RWPE2 (cell line): ENCODE data around the gene SEMA3A.

Experiments
- ATAC-seq: fragments of 200-7000 bp; cut with Tn5 transposase; 3 replicates; pipeline ENCODE4 v1.9.1; 2021; ENCODE audit warnings: low read depth
- DNase-seq: peaks from one replicate; pipeline ENCODE4 v3.0.0-alpha.2; 2020; ENCODE audit warnings: low spot score
- H3K27ac ChIP-seq: fragments of 450-650 bp; 2 replicates; pipeline ENCODE4 v1.5.1; 2017; ENCODE audit warnings: mild to moderate bottlenecking; ENCODE audit not compliant: poor library complexity, severe bottlenecking
- H3K27me3 ChIP-seq: fragments of 250-450 bp; sonication (Bioruptor Pico); 2 replicates; pipeline ENCODE4 v1.5.1; 2021; ENCODE audit warnings: mild to moderate bottlenecking, moderate library complexity; ENCODE audit not compliant: insufficient read depth, poor library complexity, severe bottlenecking
- H3K36me3 ChIP-seq: fragments of 250-450 bp; sonication (Bioruptor Pico); 2 replicates; pipeline ENCODE4 v1.5.1; 2020; ENCODE audit warnings: low read depth, mild to moderate bottlenecking, moderate library complexity
- H3K4me1 ChIP-seq: fragments of 250-450 bp; sonication (Bioruptor Pico); 2 replicates; pipeline ENCODE4 v1.5.1; 2021; ENCODE audit warnings: mild to moderate bottlenecking, moderate library complexity; ENCODE audit not compliant: insufficient read depth, poor library complexity, severe bottlenecking
- H3K4me3 ChIP-seq: fragments of 250-450 bp; sonication (Bioruptor Pico); 2 replicates; pipeline ENCODE4 v1.5.1; 2021; ENCODE audit warnings: mild to moderate bottlenecking, moderate library complexity; ENCODE audit not compliant: severe bottlenecking
- H3K9me3 ChIP-seq: fragments of 250-450 bp; sonication (Bioruptor Pico); 2 replicates; pipeline ENCODE4 v1.5.1; 2021; ENCODE audit warnings: mild to moderate bottlenecking, moderate library complexity; ENCODE audit not compliant: severe bottlenecking
- TF ChIP-seq, protein P1 (sequence below): fragments of 450-650 bp; IDR thresholded peaks from one replicate; pipeline ENCODE4 v1.5.1; 2017; ENCODE audit warnings: mild to moderate bottlenecking, moderate library complexity; ENCODE audit not compliant: poor library complexity, severe bottlenecking

The SEMA3A gene

DNA sequence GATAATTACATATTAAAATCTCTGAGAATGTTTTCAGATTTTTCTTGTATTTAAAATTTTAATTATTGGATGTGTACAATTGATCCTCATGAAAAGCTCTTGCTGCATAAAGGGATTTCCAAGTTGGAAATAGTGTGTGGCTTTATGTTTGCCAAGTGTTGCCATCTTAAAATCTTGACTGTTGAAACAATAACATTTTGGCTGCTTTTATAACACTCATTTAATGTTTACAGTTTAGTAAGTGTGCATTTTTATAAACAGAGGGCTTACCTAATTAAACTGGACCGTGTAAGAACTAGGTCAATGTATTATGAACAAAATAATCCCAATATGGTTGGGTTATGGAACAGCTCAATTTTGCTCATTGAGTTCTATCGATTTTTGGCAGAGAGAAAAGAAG lies 23.9 kb downstream of the SEMA3A start:
- peaks cover 3% of the 10 kb centered on the region for H3K9me3 ChIP-seq
- H3K36me3 ChIP-seq = no peaks in the 10 kb centered on the region
- H3K27me3 ChIP-seq = no peaks in the 10 kb centered on the region
- TF ChIP-seq, protein P1, sequence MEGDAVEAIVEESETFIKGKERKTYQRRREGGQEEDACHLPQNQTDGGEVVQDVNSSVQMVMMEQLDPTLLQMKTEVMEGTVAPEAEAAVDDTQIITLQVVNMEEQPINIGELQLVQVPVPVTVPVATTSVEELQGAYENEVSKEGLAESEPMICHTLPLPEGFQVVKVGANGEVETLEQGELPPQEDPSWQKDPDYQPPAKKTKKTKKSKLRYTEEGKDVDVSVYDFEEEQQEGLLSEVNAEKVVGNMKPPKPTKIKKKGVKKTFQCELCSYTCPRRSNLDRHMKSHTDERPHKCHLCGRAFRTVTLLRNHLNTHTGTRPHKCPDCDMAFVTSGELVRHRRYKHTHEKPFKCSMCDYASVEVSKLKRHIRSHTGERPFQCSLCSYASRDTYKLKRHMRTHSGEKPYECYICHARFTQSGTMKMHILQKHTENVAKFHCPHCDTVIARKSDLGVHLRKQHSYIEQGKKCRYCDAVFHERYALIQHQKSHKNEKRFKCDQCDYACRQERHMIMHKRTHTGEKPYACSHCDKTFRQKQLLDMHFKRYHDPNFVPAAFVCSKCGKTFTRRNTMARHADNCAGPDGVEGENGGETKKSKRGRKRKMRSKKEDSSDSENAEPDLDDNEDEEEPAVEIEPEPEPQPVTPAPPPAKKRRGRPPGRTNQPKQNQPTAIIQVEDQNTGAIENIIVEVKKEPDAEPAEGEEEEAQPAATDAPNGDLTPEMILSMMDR = no peak
- H3K4me1 ChIP-seq = no peaks in the 10 kb centered on the region
- H3K4me3 ChIP-seq = no peak overlapping the region
- no peak for ATAC-seq
- no peak overlapping the region for H3K27ac ChIP-seq
- DNase-seq = no peak

DNA sequence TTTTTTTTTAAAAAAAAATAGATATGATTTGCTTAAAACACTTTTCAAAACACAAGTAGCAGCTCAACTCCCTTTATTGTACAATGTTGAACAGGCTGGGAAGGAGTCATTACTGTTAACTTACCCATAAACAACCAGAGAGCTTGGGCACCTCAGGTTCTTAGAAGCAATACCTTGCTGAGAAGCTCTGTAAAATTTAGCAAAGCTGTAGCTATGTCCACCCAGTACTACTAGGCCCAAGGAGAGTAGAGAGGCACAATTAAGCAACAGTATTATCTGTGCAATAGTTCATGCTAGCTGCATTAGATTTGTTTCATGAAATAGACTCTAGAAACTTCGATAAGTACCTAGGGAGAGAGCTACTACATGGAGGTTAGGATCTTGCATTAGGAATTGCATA lies 32.0 kb downstream of the SEMA3A start:
- TF ChIP-seq, protein P1 = no peak

DNA sequence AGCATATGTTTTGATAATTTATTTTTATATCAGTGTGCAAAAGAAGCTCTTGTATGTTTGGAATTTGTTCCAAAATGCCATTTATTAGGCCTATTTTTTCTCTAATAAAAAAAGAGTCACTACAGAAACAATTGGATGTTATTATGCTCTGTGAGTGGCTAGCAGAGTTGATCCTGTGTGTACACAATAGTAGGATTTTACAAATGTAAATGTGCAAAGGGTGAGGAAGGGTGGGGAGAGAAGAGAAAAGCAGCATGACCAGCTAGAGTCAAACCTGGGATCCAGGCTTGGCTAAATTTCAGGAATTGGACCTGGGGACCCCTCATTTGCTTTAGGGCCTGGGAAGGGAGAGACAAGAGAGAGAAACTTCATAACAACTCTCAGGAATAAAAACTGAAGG lies 32.5 kb downstream of the SEMA3A start:
- no peak for DNase-seq
- H3K27ac ChIP-seq = no peak overlapping the region
- TF ChIP-seq, protein P1 = no peak

More for the DNA sequence above, 32.0 kb downstream of the SEMA3A start:
- H3K27ac ChIP-seq = no peak overlapping the region
- H3K4me3 ChIP-seq = no peak overlapping the region
- no peaks in the 10 kb centered on the region for H3K36me3 ChIP-seq
- H3K4me1 ChIP-seq = peaks cover 3% of the 10 kb centered on the region
- no peaks in the 10 kb centered on the region for H3K9me3 ChIP-seq
- H3K27me3 ChIP-seq = no peaks in the 10 kb centered on the region
- ATAC-seq (no peak), DNase-seq (no peak)

DNA sequence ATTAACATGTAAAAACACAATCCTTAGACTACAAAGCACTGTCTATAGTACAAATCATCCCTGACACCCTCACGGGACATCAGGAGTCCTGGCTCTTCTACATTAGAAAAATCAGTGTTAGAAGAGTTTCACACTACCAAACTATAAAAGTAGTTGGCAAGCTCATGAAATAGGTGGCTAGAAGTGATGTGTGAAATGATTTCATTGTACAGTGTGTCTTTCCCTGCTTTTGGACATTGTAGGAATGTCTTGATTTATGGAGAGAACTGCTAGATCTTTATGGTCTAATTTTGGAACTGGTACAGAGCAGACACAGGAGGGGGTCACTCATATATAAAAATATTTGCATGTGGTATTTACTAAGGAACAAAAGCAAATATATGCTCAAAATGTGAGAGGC lies 33.2 kb downstream of the SEMA3A start:
- no peaks in the 10 kb centered on the region for H3K9me3 ChIP-seq
- no peaks in the 10 kb centered on the region for H3K36me3 ChIP-seq
- DNase-seq (no peak), ATAC-seq (no peak)
- TF ChIP-seq, protein P1 = no peak
- H3K4me3 ChIP-seq = no peak overlapping the region
- H3K27ac ChIP-seq = no peak overlapping the region
- H3K27me3 ChIP-seq = no peaks in the 10 kb centered on the region
- peaks cover 3% of the 10 kb centered on the region for H3K4me1 ChIP-seq

More for the DNA sequence above, 32.5 kb downstream of the SEMA3A start:
- H3K4me3 ChIP-seq = no peak overlapping the region
- peaks cover 3% of the 10 kb centered on the region for H3K4me1 ChIP-seq
- no peaks in the 10 kb centered on the region for H3K36me3 ChIP-seq
- no peak for ATAC-seq
- no peaks in the 10 kb centered on the region for H3K9me3 ChIP-seq
- H3K27me3 ChIP-seq = no peaks in the 10 kb centered on the region

DNA sequence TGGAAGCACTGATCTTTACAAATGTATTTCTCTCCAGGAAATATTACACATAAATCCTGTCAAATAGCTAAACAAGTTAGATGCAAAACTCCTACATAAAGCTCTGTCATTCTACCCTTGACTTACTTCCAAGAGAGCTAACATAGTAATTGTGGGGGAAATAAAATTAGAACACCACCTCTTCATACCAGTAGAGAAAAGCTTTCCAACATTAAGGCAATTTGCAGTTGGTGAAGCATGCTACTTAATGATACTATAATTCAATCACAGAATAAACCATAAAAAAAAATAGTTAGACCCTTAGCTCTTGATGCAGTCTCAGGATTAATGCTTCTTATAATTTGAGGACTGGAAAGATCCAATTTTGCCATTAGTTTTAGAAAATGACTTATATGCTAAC lies 35.2 kb downstream of the SEMA3A start:
- TF ChIP-seq, protein P1 = no peak
- Histone ChIP-seq H3K4me3 (no peak overlapping the region), H3K9me3 (no peaks in the 10 kb centered on the region), H3K36me3 (no peaks in the 10 kb centered on the region), H3K27ac (no peak overlapping the region), H3K4me1 (peaks cover 3% of the 10 kb centered on the region), H3K27me3 (no peaks in the 10 kb centered on the region)
- no peak for DNase-seq
- ATAC-seq = no peak
